Right hindlimb (tissue), 1 donor: ENCODE measurements around the gene EPS15.
"Not testable (repeated sequence)": the region's sequence is repeated elsewhere in the genome, so short reads cannot be mapped to it uniquely, and the experiment has no call there.

ENCODE experiments used
- DNase-seq: peaks from one replicate; pipeline ENCODE4 v3.0.0-alpha.2; 2018

Gene EPS15

GRCh38 chr1:51542158-51542953 is 23.3 kb upstream of the EPS15 start:
- no peak for DNase-seq

- DNase-seq, result no peak
These were observed 22.4 kb upstream of the EPS15 start for GRCh38 chr1:51541313-51542050.

- no peak for DNase-seq
These were observed 18.5 kb upstream of the EPS15 start for GRCh38 chr1:51537568-51537967.

GRCh38 chr1:51535006-51535592 is 16.0 kb upstream of the EPS15 start:
- DNase-seq, result peak; percentile 36

GRCh38 chr1:51534447-51534846 is 15.4 kb upstream of the EPS15 start:
- DNase-seq, result no peak

- no peak for DNase-seq
These were observed 13.8 kb upstream of the EPS15 start for GRCh38 chr1:51532853-51533252.

GRCh38 chr1:51530447-51530846 is 11.4 kb upstream of the EPS15 start:
- DNase-seq, result not testable (repeated sequence)

GRCh38 chr1:51527144-51527543 is 8.1 kb upstream of the EPS15 start:
- DNase-seq, result no peak

GRCh38 chr1:51526248-51526647 is 7.2 kb upstream of the EPS15 start:
- no peak for DNase-seq

GRCh38 chr1:51525295-51525694 is 6.2 kb upstream of the EPS15 start:
- DNase-seq, result no peak

- DNase-seq, result no peak
These were observed 5.8 kb upstream of the EPS15 start for GRCh38 chr1:51524817-51525216.

- no peak for DNase-seq
These were observed 4.9 kb upstream of the EPS15 start for GRCh38 chr1:51523931-51524330.

- no peak for DNase-seq
These were observed 1.7 kb upstream of the EPS15 start for GRCh38 chr1:51520700-51521248.

- DNase-seq, result no peak
These were observed 1.0 kb upstream of the EPS15 start for GRCh38 chr1:51519865-51520699.

- no peak for DNase-seq
These were observed 449 bp downstream of the EPS15 start for GRCh38 chr1:51518586-51519047.

- DNase-seq, result peak; percentile 64
These were observed 957 bp downstream of the EPS15 start for GRCh38 chr1:51518033-51518585.

GRCh38 chr1:51517361-51518032 is 1.6 kb downstream of the EPS15 start:
- peak; percentile 20 for DNase-seq

- DNase-seq, result no peak
These were observed 2.4 kb downstream of the EPS15 start for GRCh38 chr1:51516649-51517158.

GRCh38 chr1:51515982-51516648 is 3.0 kb downstream of the EPS15 start:
- DNase-seq, result no peak

GRCh38 chr1:51515312-51515960 is 3.6 kb downstream of the EPS15 start:
- DNase-seq, result no peak
